HepG2 (cell line): ENCODE results near the gene CKAP2. TPM values are rescaled to one million over a fixed set of nuclear protein-coding genes. Genes with fewer than 3 reads are reported as not detected.

Source experiments
- FOSL1 ChIP-seq: sonication (generic); formaldehyde crosslinking; IDR thresholded peaks from 2 replicates; pipeline ENCODE4 v1.9.0; 2021; ENCODE audit warnings: missing genetic modification reagents, borderline replicate concordance
- GABPA ChIP-seq, 2 experiments: IDR thresholded peaks; 2 replicates each; pipeline ENCODE4 v1.6.1; 2011 to 2016; ENCODE audit warnings: low read depth in 2 of 2, low read length in 1 of 2, missing biosample characterization in 1 of 2, missing genetic modification characterization in 1 of 2
- ZNF619 ChIP-seq: sonication (generic); formaldehyde crosslinking; IDR thresholded peaks from 2 replicates; pipeline ENCODE4 v1.4.0; 2020; ENCODE audit warnings: mild to moderate bottlenecking, missing genetic modification reagents
- ZNF709 ChIP-seq: sonication (generic); formaldehyde crosslinking; IDR thresholded peaks from 2 replicates; pipeline ENCODE4 v1.5.0; 2020; ENCODE audit warnings: mild to moderate bottlenecking, missing genetic modification reagents
- ZNF749 ChIP-seq: sonication (generic); formaldehyde crosslinking; IDR thresholded peaks from 2 replicates; pipeline ENCODE4 v1.8.0; 2022; ENCODE audit warnings: mild to moderate bottlenecking, missing genetic modification reagents, moderate library complexity, borderline replicate concordance
- polyA plus RNA-seq, 8 experiments: library from polyadenylated mRNA; depleted of rRNA in 3 of 8; stranded (reverse) in 7 of 8; unstranded in 1 of 8; fragments of >200 nt; fragmentation: Illumina TruSeq in 4 of 8; extraction: Trizol in 4 of 8; gene quantifications; 2 replicates each; pipeline versions ENCODE4 v1.2.1 to v1.2.3, GENCODE V29; 2011 to 2016; ENCODE audit warnings: low read depth in 4 of 8, missing spikeins in 1 of 8, mixed read lengths in 1 of 8; ENCODE audit not compliant: insufficient read depth in 1 of 8
- total RNA-seq, 5 experiments: library from RNA; depleted of rRNA; stranded (reverse); fragments of >200 nt; fragmentation: Illumina TruSeq; extraction: Trizol; gene quantifications; 2 replicates each; pipeline ENCODE4 v1.2.3, GENCODE V29; 2016; ENCODE audit warnings: low read depth in 1 of 5
- TF ChIP-seq, protein P1 (sequence below): sonication (generic); formaldehyde crosslinking; IDR thresholded peaks from 2 replicates; pipeline ENCODE4 v1.4.0; 2020; ENCODE audit warnings: mild to moderate bottlenecking, missing genetic modification reagents
- TF ChIP-seq, protein P2 (sequence below): sonication (generic); formaldehyde crosslinking; IDR thresholded peaks from 2 replicates; pipeline ENCODE4 v1.5.1; 2020; ENCODE audit warnings: mild to moderate bottlenecking, missing genetic modification reagents, moderate library complexity
- TF ChIP-seq, protein P3 (sequence below): sonication (generic); formaldehyde crosslinking; IDR thresholded peaks from 2 replicates; pipeline ENCODE4 v1.5.0; 2020; ENCODE audit warnings: mild to moderate bottlenecking, missing genetic modification reagents
- TF ChIP-seq, protein P4 (sequence below), 2 experiments: sonication (generic) in 1 of 2; formaldehyde crosslinking in 1 of 2; IDR thresholded peaks; 2 replicates each; pipeline versions ENCODE4 v1.5.1 to v1.6.1; 2011 to 2020; ENCODE audit warnings: borderline replicate concordance in 1 of 2, low read depth in 1 of 2, low read length in 1 of 2, mild to moderate bottlenecking in 1 of 2, missing genetic modification reagents in 1 of 2, moderate library complexity in 1 of 2

Gene CKAP2
- total and polyA plus RNA-seq, 2 of the 13 experiments (the other 11 are each of a cell fraction or from before 2014, with no cell fraction given), result 6.7 to 40.3 TPM

DNA sequence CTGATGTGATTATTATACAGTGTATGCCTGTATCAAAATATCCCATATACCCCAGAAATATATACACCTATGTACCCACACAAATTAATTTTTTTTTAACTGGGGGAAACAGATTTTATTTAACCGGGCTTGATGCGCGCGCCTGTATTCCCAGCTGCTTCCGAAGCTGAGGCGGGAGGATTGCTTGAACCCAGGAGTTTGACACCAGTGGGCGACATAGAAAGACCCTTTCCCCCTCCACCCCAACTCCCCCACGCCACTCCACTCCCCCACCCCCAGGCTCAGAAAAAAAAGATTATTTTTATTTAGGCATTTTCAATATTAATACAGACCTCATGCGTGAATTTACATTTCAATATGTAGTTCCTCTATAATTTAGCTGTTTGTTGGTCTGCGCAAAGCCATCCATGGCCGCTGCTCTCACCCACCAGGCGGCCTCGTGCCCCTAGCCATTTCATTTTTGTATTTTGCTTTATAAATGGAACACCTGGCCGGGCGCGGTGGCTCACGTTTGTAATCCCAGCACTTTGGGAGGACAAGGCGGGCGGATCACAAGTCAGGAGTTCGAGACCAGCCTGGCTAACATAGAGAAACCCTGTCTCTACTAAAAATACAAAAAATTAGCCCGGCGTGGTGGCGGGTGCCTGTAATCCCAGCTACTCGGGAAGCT lies 4.0 kb upstream of the CKAP2 start (continued):
- TF ChIP-seq, protein P1, sequence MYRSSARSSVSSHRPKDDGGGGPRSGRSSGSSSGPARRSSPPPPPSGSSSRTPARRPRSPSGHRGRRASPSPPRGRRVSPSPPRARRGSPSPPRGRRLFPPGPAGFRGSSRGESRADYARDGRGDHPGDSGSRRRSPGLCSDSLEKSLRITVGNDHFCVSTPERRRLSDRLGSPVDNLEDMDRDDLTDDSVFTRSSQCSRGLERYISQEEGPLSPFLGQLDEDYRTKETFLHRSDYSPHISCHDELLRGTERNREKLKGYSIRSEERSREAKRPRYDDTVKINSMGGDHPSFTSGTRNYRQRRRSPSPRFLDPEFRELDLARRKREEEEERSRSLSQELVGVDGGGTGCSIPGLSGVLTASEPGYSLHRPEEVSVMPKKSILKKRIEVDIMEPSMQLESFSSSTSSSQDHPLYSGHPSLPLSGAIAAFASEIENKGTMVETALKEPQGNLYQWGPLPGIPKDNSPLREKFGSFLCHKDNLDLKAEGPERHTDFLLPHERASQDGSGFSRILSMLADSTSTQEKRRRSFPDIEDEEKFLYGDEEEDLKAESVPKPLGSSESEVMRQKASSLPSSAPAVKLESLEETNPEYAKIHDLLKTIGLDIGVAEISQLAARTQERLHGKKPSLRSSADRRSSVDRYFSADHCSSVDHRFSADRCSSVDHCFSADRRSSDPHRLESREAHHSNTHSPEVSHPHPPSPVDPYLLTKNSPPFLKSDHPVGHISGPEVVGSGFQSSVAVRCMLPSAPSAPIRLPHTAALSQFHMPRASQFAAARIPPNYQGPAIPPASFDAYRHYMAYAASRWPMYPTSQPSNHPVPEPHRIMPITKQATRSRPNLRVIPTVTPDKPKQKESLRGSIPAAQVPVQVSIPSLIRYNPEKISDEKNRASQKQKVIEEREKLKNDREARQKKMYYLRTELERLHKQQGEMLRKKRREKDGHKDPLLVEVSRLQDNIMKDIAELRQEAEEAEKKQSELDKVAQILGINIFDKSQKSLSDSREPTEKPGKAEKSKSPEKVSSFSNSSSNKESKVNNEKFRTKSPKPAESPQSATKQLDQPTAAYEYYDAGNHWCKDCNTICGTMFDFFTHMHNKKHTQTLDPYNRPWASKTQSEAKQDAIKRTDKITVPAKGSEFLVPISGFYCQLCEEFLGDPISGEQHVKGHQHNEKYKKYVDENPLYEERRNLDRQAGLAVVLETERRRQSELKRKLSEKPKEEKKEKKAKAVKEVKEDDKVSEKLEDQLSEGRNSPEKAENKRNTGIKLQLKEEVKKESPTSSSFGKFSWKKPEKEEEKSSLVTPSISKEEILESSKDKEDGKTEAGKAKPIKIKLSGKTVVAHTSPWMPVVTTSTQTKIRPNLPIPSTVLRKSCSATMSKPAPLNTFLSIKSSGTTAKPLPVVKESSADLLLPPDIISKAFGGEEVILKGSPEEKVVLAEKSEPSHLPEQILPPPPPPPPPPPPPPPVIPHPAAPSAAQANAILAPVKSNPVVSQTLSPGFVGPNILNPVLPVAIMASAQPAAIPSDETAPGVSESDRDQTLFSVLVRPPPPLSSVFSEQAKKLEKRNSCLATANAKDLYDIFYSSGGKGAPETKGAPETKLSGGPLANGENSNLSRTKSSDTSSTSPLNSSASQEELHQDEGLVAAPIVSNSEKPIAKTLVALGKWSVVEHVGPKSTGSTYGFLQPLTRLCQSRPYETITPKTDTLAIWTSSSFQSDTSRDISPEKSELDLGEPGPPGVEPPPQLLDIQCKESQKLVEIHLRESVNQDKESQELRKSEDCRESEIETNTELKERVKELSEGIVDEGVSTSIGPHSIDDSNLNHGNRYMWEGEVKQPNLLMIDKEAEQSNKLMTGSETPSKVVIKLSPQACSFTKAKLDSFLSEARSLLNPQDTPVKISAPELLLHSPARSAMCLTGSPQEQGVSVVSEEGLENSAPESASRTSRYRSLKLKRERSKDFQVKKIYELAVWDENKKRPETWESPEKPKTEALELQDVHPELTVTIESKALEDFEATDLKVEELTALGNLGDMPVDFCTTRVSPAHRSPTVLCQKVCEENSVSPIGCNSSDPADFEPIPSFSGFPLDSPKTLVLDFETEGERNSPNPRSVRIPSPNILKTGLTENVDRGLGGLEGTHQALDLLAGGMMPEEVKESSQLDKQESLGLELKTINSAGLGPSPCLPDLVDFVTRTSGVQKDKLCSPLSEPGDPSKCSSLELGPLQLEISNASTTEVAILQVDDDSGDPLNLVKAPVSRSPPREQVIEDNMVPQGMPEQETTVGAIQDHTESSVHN, result no peak
- TF ChIP-seq, protein P2, sequence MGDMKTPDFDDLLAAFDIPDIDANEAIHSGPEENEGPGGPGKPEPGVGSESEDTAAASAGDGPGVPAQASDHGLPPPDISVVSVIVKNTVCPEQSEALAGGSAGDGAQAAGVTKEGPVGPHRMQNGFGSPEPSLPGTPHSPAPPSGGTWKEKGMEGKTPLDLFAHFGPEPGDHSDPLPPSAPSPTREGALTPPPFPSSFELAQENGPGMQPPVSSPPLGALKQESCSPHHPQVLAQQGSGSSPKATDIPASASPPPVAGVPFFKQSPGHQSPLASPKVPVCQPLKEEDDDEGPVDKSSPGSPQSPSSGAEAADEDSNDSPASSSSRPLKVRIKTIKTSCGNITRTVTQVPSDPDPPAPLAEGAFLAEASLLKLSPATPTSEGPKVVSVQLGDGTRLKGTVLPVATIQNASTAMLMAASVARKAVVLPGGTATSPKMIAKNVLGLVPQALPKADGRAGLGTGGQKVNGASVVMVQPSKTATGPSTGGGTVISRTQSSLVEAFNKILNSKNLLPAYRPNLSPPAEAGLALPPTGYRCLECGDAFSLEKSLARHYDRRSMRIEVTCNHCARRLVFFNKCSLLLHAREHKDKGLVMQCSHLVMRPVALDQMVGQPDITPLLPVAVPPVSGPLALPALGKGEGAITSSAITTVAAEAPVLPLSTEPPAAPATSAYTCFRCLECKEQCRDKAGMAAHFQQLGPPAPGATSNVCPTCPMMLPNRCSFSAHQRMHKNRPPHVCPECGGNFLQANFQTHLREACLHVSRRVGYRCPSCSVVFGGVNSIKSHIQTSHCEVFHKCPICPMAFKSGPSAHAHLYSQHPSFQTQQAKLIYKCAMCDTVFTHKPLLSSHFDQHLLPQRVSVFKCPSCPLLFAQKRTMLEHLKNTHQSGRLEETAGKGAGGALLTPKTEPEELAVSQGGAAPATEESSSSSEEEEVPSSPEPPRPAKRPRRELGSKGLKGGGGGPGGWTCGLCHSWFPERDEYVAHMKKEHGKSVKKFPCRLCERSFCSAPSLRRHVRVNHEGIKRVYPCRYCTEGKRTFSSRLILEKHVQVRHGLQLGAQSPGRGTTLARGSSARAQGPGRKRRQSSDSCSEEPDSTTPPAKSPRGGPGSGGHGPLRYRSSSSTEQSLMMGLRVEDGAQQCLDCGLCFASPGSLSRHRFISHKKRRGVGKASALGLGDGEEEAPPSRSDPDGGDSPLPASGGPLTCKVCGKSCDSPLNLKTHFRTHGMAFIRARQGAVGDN, result no peak
- TF ChIP-seq GABPA (IDR thresholded peaks at IDR 0.05; ENCODE audit: low read depth, low read length) (no peak), GABPA (CRISPR knock-in tag; IDR thresholded peaks at IDR 0.05; ENCODE audit: low read depth) (no peak), ZNF749 (no peak), FOSL1 (CRISPR knock-in tag) (no peak), ZNF709 (CRISPR knock-in tag) (no peak), ZNF619 (no peak)
- TF ChIP-seq, protein P3, sequence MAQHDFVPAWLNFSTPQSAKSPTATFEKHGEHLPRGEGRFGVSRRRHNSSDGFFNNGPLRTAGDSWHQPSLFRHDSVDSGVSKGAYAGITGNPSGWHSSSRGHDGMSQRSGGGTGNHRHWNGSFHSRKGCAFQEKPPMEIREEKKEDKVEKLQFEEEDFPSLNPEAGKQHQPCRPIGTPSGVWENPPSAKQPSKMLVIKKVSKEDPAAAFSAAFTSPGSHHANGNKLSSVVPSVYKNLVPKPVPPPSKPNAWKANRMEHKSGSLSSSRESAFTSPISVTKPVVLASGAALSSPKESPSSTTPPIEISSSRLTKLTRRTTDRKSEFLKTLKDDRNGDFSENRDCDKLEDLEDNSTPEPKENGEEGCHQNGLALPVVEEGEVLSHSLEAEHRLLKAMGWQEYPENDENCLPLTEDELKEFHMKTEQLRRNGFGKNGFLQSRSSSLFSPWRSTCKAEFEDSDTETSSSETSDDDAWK (CRISPR knock-in tag), result no peak
- TF ChIP-seq, protein P4, sequence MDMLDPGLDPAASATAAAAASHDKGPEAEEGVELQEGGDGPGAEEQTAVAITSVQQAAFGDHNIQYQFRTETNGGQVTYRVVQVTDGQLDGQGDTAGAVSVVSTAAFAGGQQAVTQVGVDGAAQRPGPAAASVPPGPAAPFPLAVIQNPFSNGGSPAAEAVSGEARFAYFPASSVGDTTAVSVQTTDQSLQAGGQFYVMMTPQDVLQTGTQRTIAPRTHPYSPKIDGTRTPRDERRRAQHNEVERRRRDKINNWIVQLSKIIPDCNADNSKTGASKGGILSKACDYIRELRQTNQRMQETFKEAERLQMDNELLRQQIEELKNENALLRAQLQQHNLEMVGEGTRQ (IDR thresholded peaks at IDR 0.05; ENCODE audit: low read depth, low read length), result no peak
- TF ChIP-seq, protein P4 (CRISPR knock-in tag; IDR thresholded peaks at IDR 0.05; ENCODE audit: borderline replicate concordance), result no peak
